Panc1 (cell line): ENCODE data around the gene USP24. TPM values are rescaled to one million over a fixed set of nuclear protein-coding genes. Genes with fewer than 3 reads are reported as not detected.

Experiments
- ATAC-seq: fragments of 200-7000 bp; cut with Tn5 transposase; 2 replicates; pipeline ENCODE4 v1.9.1; 2020; ENCODE audit warnings: mild to moderate bottlenecking, moderate library complexity
- BruUV-seq: library from RNA; stranded (reverse); fragments of 400-500 nt; replicated peaks from 2 replicates; lab custom pipeline; 2021; lab: Mats Ljungman, UMichigan
- CTCF ChIA-PET: fragments of 300-600 bp; sonication (Branson Sonifier 250); formaldehyde crosslinking; loops from one replicate; lab custom pipeline; 2022; ENCODE audit warnings: antibody characterized with exemption; lab: Charles Lee
- POLR2A ChIA-PET: fragments of 300-600 bp; sonication (Branson Sonifier 250); formaldehyde crosslinking; loops from one replicate; lab custom pipeline; 2022; ENCODE audit warnings: antibody characterized with exemption; lab: Charles Lee
- DNase-seq: peaks from one replicate; pipeline ENCODE4 v3.0.0-alpha.2; 2010; ENCODE audit warnings: low read depth, low spot score
- H3K27ac ChIP-seq: 2 replicates; pipeline ENCODE4 v1.5.1; 2011; ENCODE audit warnings: mild to moderate bottlenecking, low read length, inconsistent platforms
- H3K27me3 ChIP-seq: fragments of 200-500 bp; sonication (Bioruptor generic); 2 replicates; pipeline ENCODE4 v1.6.0; 2014; ENCODE audit warnings: low read length, inconsistent platforms; ENCODE audit not compliant: control insufficient read depth, insufficient read depth
- H3K36me3 ChIP-seq: fragments of 200-500 bp; sonication (Bioruptor generic); 2 replicates; pipeline ENCODE4 v1.5.1; 2014; ENCODE audit warnings: inconsistent platforms, mild to moderate bottlenecking, low read length, moderate library complexity; ENCODE audit not compliant: control insufficient read depth, insufficient read depth
- H3K4me1 ChIP-seq: 2 replicates; pipeline ENCODE4 v1.5.1; 2011; ENCODE audit warnings: inconsistent platforms, mild to moderate bottlenecking, low read length, moderate library complexity; ENCODE audit not compliant: control insufficient read depth, insufficient read depth
- H3K4me3 ChIP-seq, 2 experiments: 2 replicates each; pipeline ENCODE4 v1.5.1; 2011 to 2012; ENCODE audit warnings: low read depth in 2 of 2, low read length in 2 of 2, mild to moderate bottlenecking in 2 of 2, inconsistent platforms in 1 of 2, moderate library complexity in 1 of 2
- H3K9me3 ChIP-seq: fragments of 200-500 bp; sonication (Bioruptor generic); 2 replicates; pipeline ENCODE4 v1.5.1; 2014; ENCODE audit warnings: low read depth, mild to moderate bottlenecking, inconsistent platforms, low read length, moderate library complexity; ENCODE audit not compliant: control insufficient read depth, insufficient read depth
- POLR2AphosphoS5 ChIP-seq: IDR thresholded peaks from 2 replicates; pipeline ENCODE4 v1.6.1; 2012; ENCODE audit warnings: mild to moderate bottlenecking, low read depth, low read length, moderate library complexity
- SIN3A ChIP-seq: IDR thresholded peaks from 2 replicates; pipeline ENCODE4 v1.6.1; 2012; ENCODE audit warnings: low read depth, mild to moderate bottlenecking, low read length, moderate library complexity, borderline replicate concordance; ENCODE audit not compliant: insufficient read depth
- TCF7L2 ChIP-seq: IDR thresholded peaks from 2 replicates; pipeline ENCODE4 v1.6.1; 2011; ENCODE audit warnings: mild to moderate bottlenecking, low read depth, low read length, inconsistent platforms
- in situ Hi-C: cut with HindIII; loops from 2 replicates; pipeline ENCODE4 v1.10.0; 2016; ENCODE audit warnings: low sequenced_read_pairs, low pct_unique_long_range_greater_than_20kb
- intact Hi-C: fragments of 100-400 bp; cut with micrococcal nuclease; formaldehyde crosslinking; loops from one replicate; pipeline ENCODE4 v1.10.0; 2022; ENCODE audit not compliant: unreplicated experiment
- total RNA-seq: library from RNA; stranded (reverse); gene quantifications from one replicate; pipeline ENCODE4 v1.2.1, GENCODE V29; 2021; ENCODE audit not compliant: unreplicated experiment
- TF ChIP-seq, protein P1 (sequence below), 2 experiments: IDR thresholded peaks; 2 replicates each; pipeline ENCODE4 v1.6.1; 2011 to 2012; ENCODE audit warnings: low read depth in 2 of 2, control low read depth in 1 of 2, low read length in 1 of 2, mild to moderate bottlenecking in 1 of 2, moderate library complexity in 1 of 2; ENCODE audit not compliant: insufficient read depth in 1 of 2
- TF ChIP-seq, protein P2 (sequence below): fragments of 450-650 bp; IDR thresholded peaks from 2 replicates; pipeline ENCODE4 v1.5.1; 2017; ENCODE audit warnings: mild to moderate bottlenecking

USP24 gene
- total RNA-seq, 1 experiment from 2014 or later, result 52.2 TPM

DNA sequence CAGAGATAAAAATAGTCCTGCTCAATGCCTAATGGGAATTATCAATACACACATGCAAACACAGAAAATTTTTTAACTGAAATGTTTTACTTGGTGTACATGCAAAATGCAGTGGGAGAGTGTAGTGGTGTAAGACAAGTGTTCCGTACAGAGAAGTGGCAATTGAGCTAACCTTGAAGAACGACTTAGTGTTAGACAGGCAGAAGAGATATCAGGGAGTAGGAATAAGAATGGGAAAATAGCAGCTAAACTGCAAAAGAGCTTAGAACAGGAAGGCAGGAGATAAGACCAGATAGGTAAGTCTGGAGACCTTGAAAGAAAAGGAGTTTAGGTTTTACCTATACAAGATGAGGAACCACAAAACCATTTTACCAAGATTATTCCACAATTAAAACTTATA is 9.0 kb downstream of the USP24 start:
- H3K27ac ChIP-seq, result no peak overlapping the region
- no peak overlapping the region for H3K4me3 ChIP-seq
- in situ Hi-C loops (no loop called here), intact Hi-C loops (no loop called here)
- H3K4me1 ChIP-seq, result peaks cover 44% of the 10 kb centered on the region
- ChIA-PET POLR2A (no interaction called here), CTCF (no interaction called here)
- TF ChIP-seq SIN3A, result no peak
- TF ChIP-seq, protein P1, sequence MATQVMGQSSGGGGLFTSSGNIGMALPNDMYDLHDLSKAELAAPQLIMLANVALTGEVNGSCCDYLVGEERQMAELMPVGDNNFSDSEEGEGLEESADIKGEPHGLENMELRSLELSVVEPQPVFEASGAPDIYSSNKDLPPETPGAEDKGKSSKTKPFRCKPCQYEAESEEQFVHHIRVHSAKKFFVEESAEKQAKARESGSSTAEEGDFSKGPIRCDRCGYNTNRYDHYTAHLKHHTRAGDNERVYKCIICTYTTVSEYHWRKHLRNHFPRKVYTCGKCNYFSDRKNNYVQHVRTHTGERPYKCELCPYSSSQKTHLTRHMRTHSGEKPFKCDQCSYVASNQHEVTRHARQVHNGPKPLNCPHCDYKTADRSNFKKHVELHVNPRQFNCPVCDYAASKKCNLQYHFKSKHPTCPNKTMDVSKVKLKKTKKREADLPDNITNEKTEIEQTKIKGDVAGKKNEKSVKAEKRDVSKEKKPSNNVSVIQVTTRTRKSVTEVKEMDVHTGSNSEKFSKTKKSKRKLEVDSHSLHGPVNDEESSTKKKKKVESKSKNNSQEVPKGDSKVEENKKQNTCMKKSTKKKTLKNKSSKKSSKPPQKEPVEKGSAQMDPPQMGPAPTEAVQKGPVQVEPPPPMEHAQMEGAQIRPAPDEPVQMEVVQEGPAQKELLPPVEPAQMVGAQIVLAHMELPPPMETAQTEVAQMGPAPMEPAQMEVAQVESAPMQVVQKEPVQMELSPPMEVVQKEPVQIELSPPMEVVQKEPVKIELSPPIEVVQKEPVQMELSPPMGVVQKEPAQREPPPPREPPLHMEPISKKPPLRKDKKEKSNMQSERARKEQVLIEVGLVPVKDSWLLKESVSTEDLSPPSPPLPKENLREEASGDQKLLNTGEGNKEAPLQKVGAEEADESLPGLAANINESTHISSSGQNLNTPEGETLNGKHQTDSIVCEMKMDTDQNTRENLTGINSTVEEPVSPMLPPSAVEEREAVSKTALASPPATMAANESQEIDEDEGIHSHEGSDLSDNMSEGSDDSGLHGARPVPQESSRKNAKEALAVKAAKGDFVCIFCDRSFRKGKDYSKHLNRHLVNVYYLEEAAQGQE (IDR thresholded peaks at IDR 0.05; ENCODE audit: insufficient read depth in 1 of 2, low read depth in 2 of 2, low read length in 1 of 2), result no peak
- no peak for TF ChIP-seq POLR2AphosphoS5
- H3K27me3 ChIP-seq, result no peaks in the 10 kb centered on the region
- H3K9me3 ChIP-seq, result no peaks in the 10 kb centered on the region
- no peak for DNase-seq
- no TSS peak for BruUV-seq
- ATAC-seq, result no peak
- no peaks in the 10 kb centered on the region for H3K36me3 ChIP-seq

DNA sequence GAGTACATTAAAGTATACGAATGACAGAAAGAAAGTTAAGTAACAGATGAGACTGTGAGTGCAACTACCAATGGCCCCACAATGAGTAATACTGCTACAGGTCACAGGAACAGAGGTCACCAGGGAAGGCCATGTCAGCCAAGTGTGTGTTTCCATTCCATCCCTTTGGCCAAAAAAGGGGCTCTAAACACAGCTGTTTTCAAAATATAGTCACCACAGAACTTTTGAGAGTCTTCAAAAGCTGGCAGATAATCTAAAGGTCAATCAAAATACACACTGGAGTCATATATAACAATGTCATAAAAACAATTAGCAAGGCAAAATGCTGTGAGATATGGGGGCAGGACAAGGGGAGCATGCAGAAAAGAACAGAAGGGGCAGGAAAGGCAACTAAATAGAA is 10.2 kb downstream of the USP24 start:
- BruUV-seq, result no TSS peak
- Histone ChIP-seq H3K27me3 (no peaks in the 10 kb centered on the region), H3K36me3 (no peaks in the 10 kb centered on the region), H3K27ac (peak overlapping the region; percentile 41), H3K4me3 (no peak overlapping the region), H3K9me3 (no peaks in the 10 kb centered on the region), H3K4me1 (peaks cover 36% of the 10 kb centered on the region)
- intact Hi-C loops (no loop called here), in situ Hi-C loops (no loop called here)
- ChIA-PET CTCF (interaction anchor here (0.5 kb wide), 1 partner anchor 30 kb away, joined by 7 read pairs; no protein-coding TSS in a partner anchor), POLR2A (no interaction called here)
- ATAC-seq (no peak), DNase-seq (no peak)
- TF ChIP-seq POLR2AphosphoS5, result no peak

DNA sequence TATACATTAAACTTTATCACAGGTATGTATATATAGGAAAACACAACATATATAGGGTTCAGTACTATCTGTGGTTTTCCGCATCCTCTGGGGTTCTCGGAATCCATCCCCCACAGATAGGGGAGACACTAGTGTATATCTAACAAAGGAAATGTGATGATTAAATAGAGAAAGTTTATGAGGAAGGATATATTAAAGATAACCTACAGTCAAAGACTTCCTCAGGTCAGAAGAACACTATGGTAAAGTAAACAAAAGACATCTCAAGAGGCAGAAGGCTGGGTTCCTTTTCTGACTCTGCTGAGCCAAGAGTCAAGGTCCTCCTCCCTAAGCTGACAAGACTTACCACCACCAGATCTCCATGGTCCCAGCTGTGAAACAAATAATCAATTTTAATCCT is 12.1 kb downstream of the USP24 start:
- POLR2A ChIA-PET, result no interaction called here
- CTCF ChIA-PET, result no interaction called here

More for the DNA sequence above, 12.1 kb downstream of the USP24 start:
- Histone ChIP-seq H3K4me1 (peaks cover 27% of the 10 kb centered on the region), H3K4me3 (no peak overlapping the region), H3K27me3 (no peaks in the 10 kb centered on the region), H3K36me3 (no peaks in the 10 kb centered on the region), H3K27ac (no peak overlapping the region), H3K9me3 (no peaks in the 10 kb centered on the region)
- in situ Hi-C loops (no loop called here), intact Hi-C loops (no loop called here)
- no TSS peak for BruUV-seq
- no peak for ATAC-seq
- no peak for DNase-seq
- TF ChIP-seq SIN3A (no peak), POLR2AphosphoS5 (no peak), TCF7L2 (no peak)
- TF ChIP-seq, protein P1 (IDR thresholded peaks at IDR 0.05; ENCODE audit: insufficient read depth in 1 of 2, low read depth in 2 of 2, low read length in 1 of 2), result no peak
- TF ChIP-seq, protein P2, sequence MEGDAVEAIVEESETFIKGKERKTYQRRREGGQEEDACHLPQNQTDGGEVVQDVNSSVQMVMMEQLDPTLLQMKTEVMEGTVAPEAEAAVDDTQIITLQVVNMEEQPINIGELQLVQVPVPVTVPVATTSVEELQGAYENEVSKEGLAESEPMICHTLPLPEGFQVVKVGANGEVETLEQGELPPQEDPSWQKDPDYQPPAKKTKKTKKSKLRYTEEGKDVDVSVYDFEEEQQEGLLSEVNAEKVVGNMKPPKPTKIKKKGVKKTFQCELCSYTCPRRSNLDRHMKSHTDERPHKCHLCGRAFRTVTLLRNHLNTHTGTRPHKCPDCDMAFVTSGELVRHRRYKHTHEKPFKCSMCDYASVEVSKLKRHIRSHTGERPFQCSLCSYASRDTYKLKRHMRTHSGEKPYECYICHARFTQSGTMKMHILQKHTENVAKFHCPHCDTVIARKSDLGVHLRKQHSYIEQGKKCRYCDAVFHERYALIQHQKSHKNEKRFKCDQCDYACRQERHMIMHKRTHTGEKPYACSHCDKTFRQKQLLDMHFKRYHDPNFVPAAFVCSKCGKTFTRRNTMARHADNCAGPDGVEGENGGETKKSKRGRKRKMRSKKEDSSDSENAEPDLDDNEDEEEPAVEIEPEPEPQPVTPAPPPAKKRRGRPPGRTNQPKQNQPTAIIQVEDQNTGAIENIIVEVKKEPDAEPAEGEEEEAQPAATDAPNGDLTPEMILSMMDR, result no peak
